Measurements from ENCODE around the gene CFAP299.

Gene CFAP299

GRCh38 chr4:80840396-80840795 is 504.9 kb downstream of the CFAP299 start:
- no peaks in the 10 kb centered on the region for H3K27me3 ChIP-seq (ENCODE audit: insufficient read depth, insufficient read length)
- no peak overlapping the region for H3K4me3 ChIP-seq (ENCODE audit: insufficient read length, low read depth)
- DNase-seq (ENCODE audit: low read depth, low spot score): no peak
- TF ChIP-seq SUZ12 (IDR thresholded peaks at IDR 0.05; ENCODE audit: extremely low read depth, insufficient read depth, insufficient read length): no peak
- no peak for TF ChIP-seq ZNF274 (IDR thresholded peaks at IDR 0.05; ENCODE audit: low read depth, low read length)
- no peaks in the 10 kb centered on the region for H3K36me3 ChIP-seq (ENCODE audit: insufficient read depth, insufficient read length, low read length)
- no peak overlapping the region for H3K9ac ChIP-seq (ENCODE audit: insufficient read length, low read depth)
- H3K4me1 ChIP-seq (ENCODE audit: insufficient read depth, insufficient read length): no peaks in the 10 kb centered on the region
- no peaks in the 10 kb centered on the region for H3K9me3 ChIP-seq (ENCODE audit: insufficient read depth, low read length)

- no peak overlapping the region for H3K4me3 ChIP-seq (ENCODE audit: insufficient read length, low read depth)
- H3K4me1 ChIP-seq (ENCODE audit: insufficient read depth, insufficient read length): no peaks in the 10 kb centered on the region
- no peaks in the 10 kb centered on the region for H3K9me3 ChIP-seq (ENCODE audit: insufficient read depth, low read length)
- DNase-seq (ENCODE audit: low read depth, low spot score): no peak
- TF ChIP-seq YY1 (IDR thresholded peaks at IDR 0.05; ENCODE audit: insufficient read depth, insufficient read length) (no peak), SUZ12 (IDR thresholded peaks at IDR 0.05; ENCODE audit: extremely low read depth, insufficient read depth, insufficient read length) (no peak), ZNF274 (IDR thresholded peaks at IDR 0.05; ENCODE audit: low read depth, low read length) (no peak)
- no peak overlapping the region for H3K9ac ChIP-seq (ENCODE audit: insufficient read length, low read depth)
- H3K36me3 ChIP-seq (ENCODE audit: insufficient read depth, insufficient read length, low read length): no peaks in the 10 kb centered on the region
- H3K27me3 ChIP-seq (ENCODE audit: insufficient read depth, insufficient read length): no peaks in the 10 kb centered on the region
Measured at GRCh38 chr4:80841587-80842281, 506.2 kb downstream of the CFAP299 start.

GRCh38 chr4:80846210-80846609 is 510.7 kb downstream of the CFAP299 start:
- no peaks in the 10 kb centered on the region for H3K27me3 ChIP-seq (ENCODE audit: insufficient read depth, insufficient read length)
- no peak for DNase-seq (ENCODE audit: low read depth, low spot score)
- H3K9ac ChIP-seq (ENCODE audit: insufficient read length, low read depth): no peak overlapping the region
- H3K4me3 ChIP-seq (ENCODE audit: insufficient read length, low read depth): no peak overlapping the region
- H3K9me3 ChIP-seq (ENCODE audit: insufficient read depth, low read length): no peaks in the 10 kb centered on the region
- no peak for TF ChIP-seq YY1 (IDR thresholded peaks at IDR 0.05; ENCODE audit: insufficient read depth, insufficient read length)
- TF ChIP-seq SUZ12 (IDR thresholded peaks at IDR 0.05; ENCODE audit: extremely low read depth, insufficient read depth, insufficient read length): no peak
- TF ChIP-seq ZNF274 (IDR thresholded peaks at IDR 0.05; ENCODE audit: low read depth, low read length): no peak
- no peaks in the 10 kb centered on the region for H3K36me3 ChIP-seq (ENCODE audit: insufficient read depth, insufficient read length, low read length)
- no peaks in the 10 kb centered on the region for H3K4me1 ChIP-seq (ENCODE audit: insufficient read depth, insufficient read length)

DNA sequence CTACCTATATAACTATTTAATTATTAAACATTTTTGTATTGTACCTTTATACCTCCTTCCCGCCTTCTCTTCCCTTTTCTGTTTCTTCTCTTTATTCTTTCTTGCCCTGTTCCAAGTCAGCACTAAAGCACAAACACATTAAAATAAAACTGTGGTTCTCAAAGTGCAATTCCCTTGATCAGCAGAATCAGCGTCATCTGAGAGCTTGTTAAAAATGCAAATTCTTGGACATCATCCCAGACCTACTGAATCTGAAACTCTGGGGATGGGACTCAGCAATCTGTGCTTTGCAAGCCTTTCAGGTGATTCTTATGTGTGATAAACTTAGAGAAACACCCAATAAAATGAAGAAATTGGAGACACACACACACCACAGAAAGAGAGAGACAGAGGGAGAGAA is 516.5 kb downstream of the CFAP299 start:
- TF ChIP-seq YY1 (IDR thresholded peaks at IDR 0.05; ENCODE audit: insufficient read depth, insufficient read length): no peak
- TF ChIP-seq SUZ12 (IDR thresholded peaks at IDR 0.05; ENCODE audit: extremely low read depth, insufficient read depth, insufficient read length): no peak
- TF ChIP-seq ZNF274 (IDR thresholded peaks at IDR 0.05; ENCODE audit: low read depth, low read length): no peak
- H3K4me3 ChIP-seq (ENCODE audit: insufficient read length, low read depth): no peak overlapping the region
- DNase-seq (ENCODE audit: low read depth, low spot score): no peak
- H3K9ac ChIP-seq (ENCODE audit: insufficient read length, low read depth): no peak overlapping the region
- H3K4me1 ChIP-seq (ENCODE audit: insufficient read depth, insufficient read length): no peaks in the 10 kb centered on the region
- no peaks in the 10 kb centered on the region for H3K27me3 ChIP-seq (ENCODE audit: insufficient read depth, insufficient read length)
- no peaks in the 10 kb centered on the region for H3K36me3 ChIP-seq (ENCODE audit: insufficient read depth, insufficient read length, low read length)
- no peaks in the 10 kb centered on the region for H3K9me3 ChIP-seq (ENCODE audit: insufficient read depth, low read length)

DNA sequence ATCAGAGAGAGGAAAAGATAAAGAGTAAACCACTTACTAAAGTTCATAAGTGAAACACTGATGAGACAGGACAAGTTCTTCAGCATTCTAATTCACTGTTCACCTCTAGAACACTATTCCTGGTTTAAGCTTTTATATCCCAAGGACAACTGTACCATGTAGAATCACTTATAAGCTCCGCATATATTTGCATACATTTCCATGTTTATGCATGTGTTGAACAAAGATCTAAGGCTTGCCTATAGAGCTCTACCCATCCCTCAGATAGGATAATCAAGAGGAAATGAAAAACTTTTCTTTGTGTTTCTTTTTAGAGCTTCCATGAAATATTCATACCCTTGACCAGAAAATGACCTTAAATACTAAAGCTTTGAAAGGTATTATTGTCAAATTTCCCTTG is 538.0 kb downstream of the CFAP299 start:
- Histone ChIP-seq H3K36me3 (ENCODE audit: insufficient read depth, insufficient read length, low read length) (no peaks in the 10 kb centered on the region), H3K9me3 (ENCODE audit: insufficient read depth, low read length) (no peaks in the 10 kb centered on the region), H3K4me1 (ENCODE audit: insufficient read depth, insufficient read length) (no peaks in the 10 kb centered on the region), H3K4me3 (ENCODE audit: insufficient read length, low read depth) (no peak overlapping the region), H3K27me3 (ENCODE audit: insufficient read depth, insufficient read length) (no peaks in the 10 kb centered on the region), H3K9ac (ENCODE audit: insufficient read length, low read depth) (no peak overlapping the region)
- DNase-seq (ENCODE audit: low read depth, low spot score): no peak
- no peak for TF ChIP-seq ZNF274 (IDR thresholded peaks at IDR 0.05; ENCODE audit: low read depth, low read length)
- TF ChIP-seq YY1 (IDR thresholded peaks at IDR 0.05; ENCODE audit: insufficient read depth, insufficient read length): no peak
- TF ChIP-seq SUZ12 (IDR thresholded peaks at IDR 0.05; ENCODE audit: extremely low read depth, insufficient read depth, insufficient read length): no peak

- Histone ChIP-seq H3K4me1 (ENCODE audit: insufficient read depth, insufficient read length) (no peaks in the 10 kb centered on the region), H3K4me3 (ENCODE audit: insufficient read length, low read depth) (no peak overlapping the region), H3K27me3 (ENCODE audit: insufficient read depth, insufficient read length) (no peaks in the 10 kb centered on the region), H3K9me3 (ENCODE audit: insufficient read depth, low read length) (no peaks in the 10 kb centered on the region), H3K36me3 (ENCODE audit: insufficient read depth, insufficient read length, low read length) (no peaks in the 10 kb centered on the region), H3K9ac (ENCODE audit: insufficient read length, low read depth) (no peak overlapping the region)
- no peak for DNase-seq (ENCODE audit: low read depth, low spot score)
- no peak for TF ChIP-seq YY1 (IDR thresholded peaks at IDR 0.05; ENCODE audit: insufficient read depth, insufficient read length)
- TF ChIP-seq SUZ12 (IDR thresholded peaks at IDR 0.05; ENCODE audit: extremely low read depth, insufficient read depth, insufficient read length): no peak
- TF ChIP-seq ZNF274 (IDR thresholded peaks at IDR 0.05; ENCODE audit: low read depth, low read length): no peak
Measured at GRCh38 chr4:80874979-80875378, 539.4 kb downstream of the CFAP299 start.

DNA sequence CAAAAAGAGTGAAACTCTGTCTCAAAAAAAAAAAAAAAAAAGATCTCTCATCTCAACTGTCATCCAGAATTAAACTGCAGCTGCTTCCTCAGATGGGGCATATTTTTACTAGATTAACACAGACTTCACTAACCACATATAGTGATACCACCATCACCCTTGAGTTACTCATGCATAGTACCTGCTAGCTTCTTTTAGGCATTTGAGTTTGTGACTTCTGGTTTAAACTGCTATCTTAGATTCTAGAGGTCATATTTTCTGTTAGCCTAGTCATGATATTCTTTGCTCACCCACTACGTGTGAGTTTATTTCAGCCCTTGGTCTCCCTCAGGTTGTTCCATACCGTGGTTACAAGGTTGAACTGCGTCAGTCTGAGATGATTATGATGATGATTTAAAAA is 540.1 kb downstream of the CFAP299 start:
- Histone ChIP-seq H3K9ac (ENCODE audit: insufficient read length, low read depth) (no peak overlapping the region), H3K36me3 (ENCODE audit: insufficient read depth, insufficient read length, low read length) (no peaks in the 10 kb centered on the region), H3K4me3 (ENCODE audit: insufficient read length, low read depth) (no peak overlapping the region), H3K27me3 (ENCODE audit: insufficient read depth, insufficient read length) (no peaks in the 10 kb centered on the region), H3K4me1 (ENCODE audit: insufficient read depth, insufficient read length) (no peaks in the 10 kb centered on the region), H3K9me3 (ENCODE audit: insufficient read depth, low read length) (no peaks in the 10 kb centered on the region)
- TF ChIP-seq YY1 (IDR thresholded peaks at IDR 0.05; ENCODE audit: insufficient read depth, insufficient read length): no peak
- DNase-seq (ENCODE audit: low read depth, low spot score): no peak
